ENCODE data around the gene KCNQ5. TPM values are rescaled to one million over a fixed set of nuclear protein-coding genes. Genes with fewer than 3 reads are reported as not detected.

Gene KCNQ5
- total RNA-seq, 1 experiment from 2014 or later: 2.0 TPM

GRCh38 chr6:73006146-73006545, 384.3 kb downstream of the KCNQ5 start (continued):
- TF ChIP-seq USF2 (CRISPR knock-in tag; IDR thresholded peaks at IDR 0.05) (no peak), NR2C2 (CRISPR knock-in tag; IDR thresholded peaks at IDR 0.05) (no peak), STAT6 (CRISPR knock-in tag; conservative IDR thresholded peaks at IDR 0.05; ENCODE audit: low read depth) (no peak), ELF4 (CRISPR knock-in tag; IDR thresholded peaks at IDR 0.05; ENCODE audit: low read depth) (no peak), CTCF (IDR thresholded peaks at IDR 0.05) (no peak)

GRCh38 chr6:73011945-73012344, 390.1 kb downstream of the KCNQ5 start:
- ATAC-seq (no peak), DNase-seq (ENCODE audit: low spot score) (no peak)
- H3K9me3 Mint-ChIP-seq: peaks cover 11% of the 10 kb centered on the region; the same call in 1 of the 2 replicates
- TF ChIP-seq MAX (CRISPR knock-in tag; IDR thresholded peaks at IDR 0.05) (no peak), SMAD4 (CRISPR knock-in tag; IDR thresholded peaks at IDR 0.05) (no peak), ZBTB43 (CRISPR knock-in tag; IDR thresholded peaks at IDR 0.05) (no peak), FOXK1 (CRISPR knock-in tag; IDR thresholded peaks at IDR 0.05) (no peak), TEAD1 (CRISPR knock-in tag; IDR thresholded peaks at IDR 0.05) (no peak)
- H3K4me1 Mint-ChIP-seq: 0 out of 2 replicates have a peak, but pooled peaks cover 3% of the 10 kb centered on the region
- H3K4me3 Mint-ChIP-seq: no peak overlapping the region
- no peaks in the 10 kb centered on the region for H3K27me3 Mint-ChIP-seq (ENCODE audit: low read depth)
- ChIA-PET CTCF (no interaction called here), POLR2A (no interaction called here)
- no peaks in the 10 kb centered on the region for H3K36me3 Mint-ChIP-seq
- no peak overlapping the region for H3K27ac Mint-ChIP-seq

GRCh38 chr6:73017476-73017875, 395.6 kb downstream of the KCNQ5 start:
- no peak for TF ChIP-seq HMGA2 (CRISPR knock-in tag; IDR thresholded peaks at IDR 0.05)
- TF ChIP-seq CREM (CRISPR knock-in tag; IDR thresholded peaks at IDR 0.05): no peak
- no peak for TF ChIP-seq SMAD3 (CRISPR knock-in tag; IDR thresholded peaks at IDR 0.05; ENCODE audit: borderline replicate concordance)
- TF ChIP-seq ZNF232 (CRISPR knock-in tag; IDR thresholded peaks at IDR 0.05): no peak
- TF ChIP-seq PREB (CRISPR knock-in tag; IDR thresholded peaks at IDR 0.05; ENCODE audit: borderline replicate concordance): no peak
- CTCF ChIA-PET: no interaction called here
- no peaks in the 10 kb centered on the region for H3K36me3 Mint-ChIP-seq
- POLR2A ChIA-PET: no interaction called here
- H3K27me3 Mint-ChIP-seq (ENCODE audit: low read depth): no peaks in the 10 kb centered on the region
- DNase-seq (ENCODE audit: low spot score) (no peak), ATAC-seq (no peak)
- H3K4me3 Mint-ChIP-seq: no peak overlapping the region
- no peaks in the 10 kb centered on the region for H3K9me3 Mint-ChIP-seq
- no peak overlapping the region for H3K27ac Mint-ChIP-seq
- H3K4me1 Mint-ChIP-seq: 0 out of 2 replicates have a peak, but pooled peaks cover 3% of the 10 kb centered on the region

Measured in WTC11 (cell line).